H7 (cell line): ENCODE data around the gene GATD1. TPM values are rescaled to one million over a fixed set of nuclear protein-coding genes. Genes with fewer than 3 reads are reported as not detected.
A peak's percentile ranks its signal among the peaks of the same experiment; 100 is the strongest.

Source experiments
- DNase-seq: peaks from one replicate; pipeline ENCODE4 v3.0.0; 2012
- H3K27me3 ChIP-seq: 2 replicates; pipeline ENCODE4 v1.6.0; 2011; ENCODE audit warnings: mild to moderate bottlenecking, low read length; ENCODE audit not compliant: control insufficient read depth, insufficient read depth
- H3K36me3 ChIP-seq: replicated peaks from 2 replicates; pipeline ENCODE4 v1.5.1; 2011; ENCODE audit warnings: low read length; ENCODE audit not compliant: control insufficient read depth, insufficient read depth
- H3K4me3 ChIP-seq: 2 replicates; pipeline ENCODE4 v1.5.1; 2011; ENCODE audit warnings: low read depth, mild to moderate bottlenecking, control low read depth, low read length, moderate library complexity; ENCODE audit not compliant: insufficient read depth
- total RNA-seq: library from RNA; depleted of rRNA; stranded (reverse); fragments of >200 nt; shearing (Covaris generic); gene quantifications from 2 replicates; pipeline ENCODE4 v1.2.3, GENCODE V29; 2014; rRNA removed

Gene GATD1
- 48.7 and 54.6 TPM in 2 replicates for total RNA-seq

GRCh38 chr11:777288-778255 lies at the start of gene GATD1:
Gene GATD1, minus strand, starts transcription at chr11:777487. Its CDS starts 25 bp downstream, at chr11:777462.
- Histone ChIP-seq H3K4me3 (peak within 1 kb of the TSS; percentile 88), H3K36me3 (peaks cover 2% of the 10 kb centered on the region), H3K27me3 (no peaks in the 10 kb centered on the region)
- peak; percentile 100 for DNase-seq

GRCh38 chr11:826836-827145 lies 49.5 kb upstream of the GATD1 start:
- Histone ChIP-seq H3K27me3 (peaks cover 46% of the 10 kb centered on the region), H3K36me3 (no peaks in the 10 kb centered on the region), H3K4me3 (peak overlapping the region; percentile 52)
- DNase-seq: no peak

GRCh38 chr11:826227-826621 lies 48.9 kb upstream of the GATD1 start:
- Histone ChIP-seq H3K36me3 (no peaks in the 10 kb centered on the region), H3K4me3 (no peak overlapping the region), H3K27me3 (peaks cover 40% of the 10 kb centered on the region)
- DNase-seq: no peak

- H3K36me3 ChIP-seq: no peaks in the 10 kb centered on the region
- no peak for DNase-seq
- H3K27me3 ChIP-seq: peaks cover 34% of the 10 kb centered on the region
- H3K4me3 ChIP-seq: no peak overlapping the region
Observed at GRCh38 chr11:825366-826226, 48.3 kb upstream of the GATD1 start.

- no peak for DNase-seq
- H3K27me3 ChIP-seq: peaks cover 31% of the 10 kb centered on the region
- H3K36me3 ChIP-seq: no peaks in the 10 kb centered on the region
- H3K4me3 ChIP-seq: no peak overlapping the region
Observed at GRCh38 chr11:824942-825341, 47.7 kb upstream of the GATD1 start.

- peaks cover 26% of the 10 kb centered on the region for H3K27me3 ChIP-seq
- no peaks in the 10 kb centered on the region for H3K36me3 ChIP-seq
- H3K4me3 ChIP-seq: no peak overlapping the region
- DNase-seq: no peak
Observed at GRCh38 chr11:824292-824880, 47.1 kb upstream of the GATD1 start.

- H3K36me3 ChIP-seq: no peaks in the 10 kb centered on the region
- peaks cover 19% of the 10 kb centered on the region for H3K27me3 ChIP-seq
- DNase-seq: no peak
- no peak overlapping the region for H3K4me3 ChIP-seq
Observed at GRCh38 chr11:823441-824291, 46.4 kb upstream of the GATD1 start.

- Histone ChIP-seq H3K4me3 (no peak overlapping the region), H3K27me3 (peaks cover 6% of the 10 kb centered on the region; the same call in 1 of the 2 replicates), H3K36me3 (no peaks in the 10 kb centered on the region)
- no peak for DNase-seq
Observed at GRCh38 chr11:821512-822371, 44.5 kb upstream of the GATD1 start.

- H3K27me3 ChIP-seq: no peaks in the 10 kb centered on the region; the same call in 1 of the 2 replicates
- DNase-seq: no peak
- no peaks in the 10 kb centered on the region for H3K36me3 ChIP-seq
Observed at GRCh38 chr11:820655-821511, 43.6 kb upstream of the GATD1 start.

GRCh38 chr11:819943-820649 lies 42.8 kb upstream of the GATD1 start:
- Histone ChIP-seq H3K27me3 (no peaks in the 10 kb centered on the region), H3K36me3 (no peaks in the 10 kb centered on the region), H3K4me3 (peak overlapping the region; percentile 90)
- DNase-seq: peak; percentile 94

More at GRCh38 chr11:820655-821511, 43.6 kb upstream of the GATD1 start:
- peak overlapping the region; percentile 90 for H3K4me3 ChIP-seq

- Histone ChIP-seq H3K27me3 (no peaks in the 10 kb centered on the region), H3K36me3 (no peaks in the 10 kb centered on the region), H3K4me3 (peak overlapping the region; percentile 90)
- peak; percentile 99 for DNase-seq
Observed at GRCh38 chr11:819129-819931, 42.0 kb upstream of the GATD1 start.
